ENCODE results near the gene JMY.

JMY gene

GRCh38 chr5:79255786-79256557 lies 20.0 kb downstream of the JMY start:
- peak; percentile 62 for TF ChIP-seq CTCF (IDR thresholded peaks at IDR 0.05; ENCODE audit: borderline replicate concordance, insufficient read depth, low read depth, low read length)
- H3K4me3 ChIP-seq (ENCODE audit: low read depth, low read length) = no peak overlapping the region

GRCh38 chr5:79256563-79256962 lies 20.6 kb downstream of the JMY start:
- H3K4me3 ChIP-seq (ENCODE audit: low read depth, low read length) = no peak overlapping the region
- TF ChIP-seq CTCF (IDR thresholded peaks at IDR 0.05; ENCODE audit: borderline replicate concordance, insufficient read depth, low read depth, low read length) = no peak

GRCh38 chr5:79257314-79257713 lies 21.4 kb downstream of the JMY start:
- H3K4me3 ChIP-seq (ENCODE audit: low read depth, low read length) = no peak overlapping the region
- no peak for TF ChIP-seq CTCF (IDR thresholded peaks at IDR 0.05; ENCODE audit: borderline replicate concordance, insufficient read depth, low read depth, low read length)

GRCh38 chr5:79258801-79259200 lies 22.9 kb downstream of the JMY start:
- TF ChIP-seq CTCF (IDR thresholded peaks at IDR 0.05; ENCODE audit: borderline replicate concordance, insufficient read depth, low read depth, low read length) = no peak
- no peak overlapping the region for H3K4me3 ChIP-seq (ENCODE audit: low read depth, low read length)

- TF ChIP-seq CTCF (IDR thresholded peaks at IDR 0.05; ENCODE audit: borderline replicate concordance, insufficient read depth, low read depth, low read length) = no peak
- H3K4me3 ChIP-seq (ENCODE audit: low read depth, low read length) = no peak overlapping the region
Measured at GRCh38 chr5:79259383-79259782, 23.5 kb downstream of the JMY start.

GRCh38 chr5:79259810-79260209 lies 23.9 kb downstream of the JMY start:
- TF ChIP-seq CTCF (IDR thresholded peaks at IDR 0.05; ENCODE audit: borderline replicate concordance, insufficient read depth, low read depth, low read length) = no peak
- H3K4me3 ChIP-seq (ENCODE audit: low read depth, low read length) = no peak overlapping the region

GRCh38 chr5:79261897-79262296 lies 26.0 kb downstream of the JMY start:
- no peak for TF ChIP-seq CTCF (IDR thresholded peaks at IDR 0.05; ENCODE audit: borderline replicate concordance, insufficient read depth, low read depth, low read length)
- H3K4me3 ChIP-seq (ENCODE audit: low read depth, low read length) = no peak overlapping the region
